Peyer's patch (tissue), 4 donors: ENCODE results near the gene NDUFB4.

ENCODE experiments used
- CTCF ChIP-seq, 6 experiments: fragments of 450-650 bp in 4 of 6; fragments of 200-600 bp in 2 of 6; sonication (generic) in 1 of 6; IDR thresholded peaks; one replicate each; pipeline ENCODE4 v1.5.1; 2017 to 2019; ENCODE audit warnings: antibody characterized with exemption in 6 of 6, mild to moderate bottlenecking in 3 of 6, moderate library complexity in 1 of 6
- POLR2A ChIP-seq, 2 donors: fragments of 450-650 bp; IDR thresholded peaks; one replicate each; pipeline ENCODE4 v1.5.1; 2017; ENCODE audit warnings: antibody characterized with exemption in 2 of 2, mild to moderate bottlenecking in 2 of 2, moderate library complexity in 2 of 2

- TF ChIP-seq POLR2A (IDR thresholded peaks at IDR 0.05) (no peak), CTCF (IDR thresholded peaks at IDR 0.05) (no peak)
Observed at GRCh38 chr3:120569222-120570057, 26.7 kb upstream of the NDUFB4 start.
